Smooth muscle cell (in vitro differentiated cells): ENCODE data around the gene CENPC. TPM values are rescaled to one million over a fixed set of nuclear protein-coding genes. Genes with fewer than 3 reads are reported as not detected.

Experiments used
- DNase-seq: peaks from one replicate; lab custom pipeline; 2025; ENCODE audit not compliant: unreplicated experiment; lab: John Stamatoyannopoulos, UW
- H2AFZ ChIP-seq: fragments of 200-600 bp; sonication (generic); 2 replicates; pipeline ENCODE4 v1.6.0; 2016; ENCODE audit warnings: antibody characterized with exemption, low read depth, mild to moderate bottlenecking
- H3F3A ChIP-seq: fragments of 200-600 bp; sonication (generic); 2 replicates; pipeline ENCODE4 v1.6.0; 2017; ENCODE audit warnings: antibody characterized with exemption, low read depth
- H3K27ac ChIP-seq: fragments of 200-600 bp; sonication (generic); 2 replicates; pipeline ENCODE4 v1.5.1; 2016; ENCODE audit warnings: low read depth, mild to moderate bottlenecking
- H3K27me3 ChIP-seq: fragments of 200-600 bp; sonication (generic); 2 replicates; pipeline ENCODE4 v1.6.1; 2016; ENCODE audit warnings: low read depth, mild to moderate bottlenecking
- H3K36me3 ChIP-seq: fragments of 200-600 bp; sonication (generic); 2 replicates; pipeline ENCODE4 v1.5.1; 2016; ENCODE audit warnings: low read depth
- H3K4me1 ChIP-seq: fragments of 200-600 bp; sonication (generic); 2 replicates; pipeline ENCODE4 v1.5.1; 2016; ENCODE audit warnings: low read depth
- H3K4me2 ChIP-seq: fragments of 200-600 bp; sonication (generic); 2 replicates; pipeline ENCODE4 v1.6.0; 2016; ENCODE audit warnings: mild to moderate bottlenecking
- H3K4me3 ChIP-seq: fragments of 200-600 bp; sonication (generic); 2 replicates; pipeline ENCODE4 v1.5.1; 2016; ENCODE audit warnings: mild to moderate bottlenecking
- H3K79me2 ChIP-seq: fragments of 200-600 bp; sonication (generic); 2 replicates; pipeline ENCODE4 v1.6.0; 2016; ENCODE audit warnings: low read depth, mild to moderate bottlenecking
- H3K9ac ChIP-seq: fragments of 200-600 bp; sonication (generic); 2 replicates; pipeline ENCODE4 v1.6.0; 2016; ENCODE audit warnings: low read depth
- H3K9me3 ChIP-seq: fragments of 200-600 bp; sonication (generic); replicated peaks from 2 replicates; pipeline ENCODE4 v1.5.1; 2016; ENCODE audit warnings: low read depth
- H4K20me1 ChIP-seq: fragments of 200-600 bp; sonication (generic); 2 replicates; pipeline ENCODE4 v1.6.0; 2016; ENCODE audit warnings: low read depth
- WGBS: methylation state at CpG from one replicate; pipeline ENCODE4 v1.1.7; 2016; ENCODE audit warnings: low lambda C conversion rate; 5-methylcytosine and 5-hydroxymethylcytosine counted together
- polyA plus RNA-seq: library from polyadenylated mRNA; unstranded; fragments of >200 nt; fragmentation: Nextera tagmentation; extraction: Ambion mirVana; gene quantifications from 2 replicates; pipeline ENCODE4 v1.2.1, GENCODE V29; 2016
- total RNA-seq: library from RNA; depleted of rRNA; stranded (reverse); fragments of >200 nt; gene quantifications from 2 replicates; pipeline ENCODE4 v1.2.3, GENCODE V29; 2014
- TF ChIP-seq, protein P1 (sequence below): fragments of 200-600 bp; sonication (generic); IDR thresholded peaks from 2 replicates; pipeline ENCODE4 v1.5.1; 2017; ENCODE audit warnings: borderline replicate concordance, mild to moderate bottlenecking, antibody characterized with exemption; ENCODE audit not compliant: insufficient read depth, poor library complexity, severe bottlenecking

Gene CENPC
- total and polyA plus RNA-seq, 2 experiments from 2014 or later, result 11.2 to 22.3 TPM

DNA sequence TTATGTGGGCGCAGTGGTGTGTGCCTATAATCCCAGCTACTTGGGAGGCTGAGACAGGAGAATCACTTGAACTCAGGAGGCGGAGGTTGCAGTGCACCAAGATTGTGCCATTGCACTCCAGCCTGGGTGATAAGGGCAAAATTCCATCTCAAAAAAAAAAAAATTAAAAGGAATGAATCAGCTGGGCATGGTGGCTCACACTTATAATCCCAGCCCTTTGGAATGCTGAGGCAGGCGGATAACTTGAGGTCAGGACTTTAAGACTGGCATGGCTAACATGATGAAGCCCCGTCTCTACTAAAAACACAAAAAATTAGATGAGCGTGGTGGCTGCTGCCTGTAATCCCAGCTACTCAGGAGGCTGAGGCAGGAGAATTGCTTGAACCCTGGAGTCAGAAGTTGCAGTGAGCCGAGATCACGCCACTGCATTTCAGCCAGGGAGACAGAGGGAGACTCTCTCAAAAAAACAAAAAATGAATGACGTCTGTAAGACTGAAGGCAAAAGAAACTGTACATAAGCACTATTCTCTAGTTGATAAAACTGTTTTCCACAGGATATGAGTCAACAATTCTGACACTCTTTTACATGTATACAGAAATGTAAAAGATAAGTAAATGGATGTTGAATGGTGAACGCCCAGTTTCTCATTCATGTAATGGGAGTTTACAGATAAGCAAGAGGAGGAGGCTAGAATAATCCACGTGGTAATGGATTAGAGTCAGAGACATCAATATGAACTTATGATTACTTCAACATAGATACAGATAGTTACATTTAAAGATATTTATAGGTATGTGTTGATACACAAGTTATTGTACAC is 22.2 kb downstream of the CENPC start:
- H3K9ac ChIP-seq, result no peak overlapping the region
- 64% methylated on average over 10 of the region's 10 CpGs for WGBS
- no peaks in the 10 kb centered on the region for H3K9me3 ChIP-seq
- TF ChIP-seq, protein P1, sequence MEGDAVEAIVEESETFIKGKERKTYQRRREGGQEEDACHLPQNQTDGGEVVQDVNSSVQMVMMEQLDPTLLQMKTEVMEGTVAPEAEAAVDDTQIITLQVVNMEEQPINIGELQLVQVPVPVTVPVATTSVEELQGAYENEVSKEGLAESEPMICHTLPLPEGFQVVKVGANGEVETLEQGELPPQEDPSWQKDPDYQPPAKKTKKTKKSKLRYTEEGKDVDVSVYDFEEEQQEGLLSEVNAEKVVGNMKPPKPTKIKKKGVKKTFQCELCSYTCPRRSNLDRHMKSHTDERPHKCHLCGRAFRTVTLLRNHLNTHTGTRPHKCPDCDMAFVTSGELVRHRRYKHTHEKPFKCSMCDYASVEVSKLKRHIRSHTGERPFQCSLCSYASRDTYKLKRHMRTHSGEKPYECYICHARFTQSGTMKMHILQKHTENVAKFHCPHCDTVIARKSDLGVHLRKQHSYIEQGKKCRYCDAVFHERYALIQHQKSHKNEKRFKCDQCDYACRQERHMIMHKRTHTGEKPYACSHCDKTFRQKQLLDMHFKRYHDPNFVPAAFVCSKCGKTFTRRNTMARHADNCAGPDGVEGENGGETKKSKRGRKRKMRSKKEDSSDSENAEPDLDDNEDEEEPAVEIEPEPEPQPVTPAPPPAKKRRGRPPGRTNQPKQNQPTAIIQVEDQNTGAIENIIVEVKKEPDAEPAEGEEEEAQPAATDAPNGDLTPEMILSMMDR, result no peak
- H3K27me3 ChIP-seq, result no peaks in the 10 kb centered on the region
- no peak overlapping the region for H2AFZ ChIP-seq
- H3K79me2 ChIP-seq, result peaks cover 45% of the 10 kb centered on the region
- H3K4me3 ChIP-seq, result no peak overlapping the region
- H3K36me3 ChIP-seq, result no peaks in the 10 kb centered on the region
- H4K20me1 ChIP-seq, result no peaks in the 10 kb centered on the region
- peak overlapping the region; percentile 79 for H3K27ac ChIP-seq
- H3K4me2 ChIP-seq, result peak overlapping the region; percentile 21
- no peak for DNase-seq
- H3K4me1 ChIP-seq, result no peaks in the 10 kb centered on the region
- no peaks in the 10 kb centered on the region for H3F3A ChIP-seq

DNA sequence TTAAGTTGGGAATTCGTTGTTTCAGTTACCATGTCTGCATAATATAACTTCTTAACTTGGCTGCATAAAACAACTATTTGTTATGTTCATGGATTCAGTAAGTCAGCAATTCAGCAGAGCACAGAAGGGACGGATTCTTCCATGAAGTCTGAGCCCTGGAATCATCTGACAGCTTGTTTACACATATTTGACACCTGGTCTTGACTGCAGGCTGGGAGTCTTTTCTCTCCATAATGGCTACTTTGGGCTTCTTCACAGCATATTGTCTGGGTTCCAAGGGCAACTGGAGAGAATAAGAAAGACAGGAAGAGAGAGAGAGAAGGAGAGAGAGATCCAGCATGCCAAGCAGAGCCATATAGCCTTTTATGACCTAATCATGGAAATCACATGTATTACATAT is 23.1 kb downstream of the CENPC start:
- Histone ChIP-seq H4K20me1 (no peaks in the 10 kb centered on the region), H3K4me2 (no peak overlapping the region), H3K9me3 (no peaks in the 10 kb centered on the region), H2AFZ (no peak overlapping the region), H3F3A (no peaks in the 10 kb centered on the region), H3K27ac (no peak overlapping the region), H3K4me1 (no peaks in the 10 kb centered on the region), H3K27me3 (no peaks in the 10 kb centered on the region), H3K36me3 (no peaks in the 10 kb centered on the region), H3K79me2 (peaks cover 40% of the 10 kb centered on the region), H3K9ac (no peak overlapping the region), H3K4me3 (no peak overlapping the region)
- TF ChIP-seq, protein P1, result no peak
- no peak for DNase-seq
- 84% methylated on average over 2 of the region's 2 CpGs for WGBS

DNA sequence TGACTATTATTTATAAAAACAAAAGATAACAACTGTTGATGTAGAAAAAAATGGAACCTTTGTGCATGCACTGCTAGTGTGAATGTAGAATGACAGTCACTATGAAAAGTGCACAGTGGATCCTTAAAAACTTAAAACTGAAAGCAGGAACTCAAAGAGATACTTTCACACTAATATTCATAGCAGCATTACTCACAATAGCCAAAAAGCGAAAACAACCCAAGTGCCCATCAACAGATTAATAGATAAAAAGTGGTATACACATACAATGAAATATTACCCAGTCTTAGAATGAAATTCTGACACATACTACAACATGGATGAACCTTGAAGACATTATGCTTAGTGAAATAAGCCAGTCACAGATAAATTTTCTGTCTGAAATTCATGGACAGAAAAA is 23.8 kb downstream of the CENPC start:
- Histone ChIP-seq H3K79me2 (peaks cover 33% of the 10 kb centered on the region), H3K4me1 (no peaks in the 10 kb centered on the region), H2AFZ (no peak overlapping the region), H3K9me3 (no peaks in the 10 kb centered on the region), H3K4me3 (no peak overlapping the region), H3K27me3 (no peaks in the 10 kb centered on the region), H3K9ac (no peak overlapping the region), H3F3A (no peaks in the 10 kb centered on the region), H3K36me3 (no peaks in the 10 kb centered on the region), H3K27ac (no peak overlapping the region), H4K20me1 (no peaks in the 10 kb centered on the region), H3K4me2 (no peak overlapping the region)
- DNase-seq, result no peak
- TF ChIP-seq, protein P1, result no peak
- WGBS, result 90% methylated on average over 1 of the region's 1 CpG

DNA sequence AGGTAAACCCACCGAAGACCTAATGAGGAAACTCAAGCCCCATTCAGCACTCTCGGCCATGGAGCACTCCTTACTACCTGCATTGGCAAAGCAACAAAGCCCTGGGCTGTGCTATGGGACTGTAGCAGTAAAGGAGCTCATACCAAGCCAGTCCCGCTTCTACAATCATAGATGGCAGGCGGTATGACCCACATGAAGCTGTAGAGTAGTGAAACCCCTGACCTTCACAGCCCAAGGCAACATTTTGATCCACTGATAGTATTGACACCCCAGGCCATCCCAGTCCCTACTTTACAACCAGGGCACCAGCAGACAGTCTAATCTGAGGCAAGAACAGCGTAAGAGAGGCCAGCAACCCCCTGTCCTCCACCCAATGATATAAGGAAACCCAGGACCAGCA is 25.2 kb downstream of the CENPC start:
- 96% methylated on average over 5 of the region's 5 CpGs for WGBS
- H4K20me1 ChIP-seq, result no peaks in the 10 kb centered on the region
- no peaks in the 10 kb centered on the region for H3K9me3 ChIP-seq
- no peak overlapping the region for H3K9ac ChIP-seq
- DNase-seq, result no peak
- H3K27ac ChIP-seq, result no peak overlapping the region
- peaks cover 23% of the 10 kb centered on the region for H3K79me2 ChIP-seq
- no peaks in the 10 kb centered on the region for H3F3A ChIP-seq
- H3K4me3 ChIP-seq, result no peak overlapping the region
- no peaks in the 10 kb centered on the region for H3K27me3 ChIP-seq
- no peak overlapping the region for H3K4me2 ChIP-seq
- TF ChIP-seq, protein P1, result no peak
- no peak overlapping the region for H2AFZ ChIP-seq
- no peaks in the 10 kb centered on the region for H3K36me3 ChIP-seq
- H3K4me1 ChIP-seq, result no peaks in the 10 kb centered on the region
